A204.1 (cell line): ENCODE measurements around the gene NDEL1.

Source experiments
- FAIRE-seq: peaks from 2 replicates; lab custom pipeline; 2012; peaks lifted over from hg19 to GRCh38; lab: Jason Lieb, UNC

The NDEL1 gene

DNA sequence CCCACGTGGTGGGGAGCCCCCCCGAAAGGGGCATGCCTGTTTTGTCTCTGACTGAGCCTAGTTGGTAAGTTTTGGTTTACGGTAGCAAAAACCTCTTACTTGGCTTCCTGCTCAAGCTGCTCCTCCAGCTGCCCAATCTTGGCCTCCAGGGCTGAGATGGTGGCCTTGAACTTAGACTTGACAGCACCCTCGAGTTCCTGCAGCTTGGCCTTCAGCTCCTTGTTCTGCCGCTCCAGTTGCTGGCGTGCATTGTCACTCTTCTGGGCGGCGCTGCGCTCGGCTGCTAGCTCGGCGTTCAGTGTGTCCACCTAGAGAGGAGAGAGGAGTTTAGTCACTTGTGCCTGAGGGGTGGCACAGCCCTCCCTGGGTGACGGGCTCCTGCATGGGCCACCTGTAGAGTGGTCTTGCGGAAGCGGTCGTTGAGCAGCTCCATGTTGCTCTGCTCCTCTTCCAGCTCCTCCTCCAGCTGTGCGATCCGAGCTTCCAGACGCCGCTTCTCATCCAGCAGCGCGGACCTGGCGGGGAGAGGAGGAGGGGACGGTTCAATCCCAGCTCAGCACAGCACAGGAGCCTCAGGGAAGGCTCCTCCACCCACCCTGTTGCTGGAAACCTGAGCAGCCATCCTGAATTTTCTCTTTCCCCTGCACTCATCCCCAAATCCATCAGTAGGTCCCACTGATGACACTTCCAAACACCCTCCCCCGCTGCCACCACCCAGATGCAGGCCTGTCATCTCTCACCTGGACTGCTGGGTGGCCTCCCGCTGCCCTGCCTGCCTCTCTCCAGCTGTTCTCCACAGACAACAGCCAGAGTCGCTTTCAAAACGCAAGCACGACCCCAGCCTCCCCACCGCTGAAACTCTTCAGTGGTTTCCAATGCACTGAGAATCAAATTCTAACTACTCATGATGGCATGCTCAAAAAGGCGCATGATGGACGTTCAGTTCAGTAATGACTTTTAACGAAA, 44.6 kb downstream of the NDEL1 start:
- FAIRE-seq: no peak

DNA sequence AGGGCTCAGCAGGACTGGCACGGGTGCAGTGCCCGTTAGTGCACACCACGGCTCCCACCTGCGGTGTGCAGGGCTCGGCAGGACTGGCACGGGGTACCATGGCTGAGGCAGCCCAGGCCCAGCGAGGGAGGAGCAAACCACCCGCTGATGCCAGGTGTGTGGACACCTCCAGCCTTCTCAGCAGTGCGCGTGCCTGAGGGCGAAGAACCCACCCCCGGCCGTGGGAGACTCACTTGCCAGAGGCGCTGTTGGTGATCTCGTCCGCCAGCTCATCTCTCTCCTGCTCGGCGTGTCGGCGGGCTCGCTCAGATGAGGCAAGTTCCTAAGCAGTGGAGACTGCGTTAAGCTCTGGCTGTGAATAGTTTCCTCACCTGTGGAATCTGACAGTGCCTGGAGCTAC, 45.4 kb downstream of the NDEL1 start:
- FAIRE-seq: no peak

DNA sequence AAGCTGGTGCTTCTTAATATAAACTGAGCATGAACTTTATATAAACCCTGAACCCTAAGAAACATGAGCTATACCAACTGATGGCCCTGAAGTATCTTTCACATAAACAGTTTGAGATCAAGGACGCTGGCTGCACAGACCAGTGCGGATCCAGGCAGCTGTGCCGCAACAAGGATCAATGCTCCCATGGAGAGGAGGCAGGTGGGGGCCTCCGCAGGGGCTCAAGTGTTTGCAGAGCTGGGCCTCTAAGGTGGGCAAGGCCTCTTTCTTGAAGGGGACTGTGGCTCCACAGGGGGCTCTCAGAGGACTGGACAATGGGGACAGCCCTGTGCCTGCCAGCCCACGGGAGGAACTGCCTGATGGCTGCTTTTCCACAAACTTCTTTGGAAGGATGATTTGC, 46.0 kb downstream of the NDEL1 start:
- no peak for FAIRE-seq

- FAIRE-seq: no peak
These were observed 46.9 kb downstream of the NDEL1 start for GRCh38 chr17:8482546-8482945.

- no peak for FAIRE-seq
These were observed 48.8 kb downstream of the NDEL1 start for GRCh38 chr17:8484465-8484864.

DNA sequence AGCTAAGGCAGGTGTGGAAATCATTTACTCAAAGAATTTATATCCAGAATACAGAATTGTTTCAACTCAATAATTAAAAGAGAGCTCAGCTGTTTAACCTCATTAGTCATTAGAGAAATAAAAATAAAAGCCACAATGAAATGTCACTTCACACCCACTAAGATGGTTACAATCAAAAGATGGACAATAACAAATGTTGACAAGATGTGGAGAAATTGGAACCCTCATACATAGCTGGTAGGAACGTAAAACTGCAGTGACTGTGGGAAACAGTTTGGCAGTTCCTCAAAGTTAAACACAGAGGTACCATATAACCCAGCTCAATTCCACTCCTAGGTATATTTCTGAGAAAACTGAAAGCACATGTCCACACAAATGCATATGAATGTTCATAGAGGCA, 49.8 kb downstream of the NDEL1 start:
- no peak for FAIRE-seq

DNA sequence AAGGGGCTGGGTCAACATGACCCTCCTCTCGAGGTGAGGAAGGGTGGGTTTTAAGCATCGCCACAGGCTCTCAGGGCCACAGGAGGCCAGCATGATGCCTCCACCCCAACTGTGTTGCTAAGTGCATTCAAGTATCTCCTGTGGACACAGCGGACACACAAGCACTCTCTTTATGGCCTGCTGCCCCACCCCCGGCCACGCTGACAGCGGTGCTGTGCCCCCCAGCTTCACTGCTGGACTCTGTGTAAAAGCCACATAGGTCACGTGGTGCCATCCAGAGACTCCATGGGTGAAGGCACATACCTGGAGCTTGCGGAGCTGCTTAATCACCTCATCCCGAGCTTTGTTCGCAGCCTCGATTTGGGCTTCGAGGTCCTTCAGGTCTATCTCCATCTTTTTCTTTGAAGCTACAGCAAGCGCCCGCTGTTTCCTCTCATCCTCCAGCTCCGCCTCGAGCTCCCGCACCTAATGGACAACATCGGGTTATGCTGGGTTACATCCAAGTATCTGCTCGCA, 51.5 kb downstream of the NDEL1 start:
- FAIRE-seq: no peak

DNA sequence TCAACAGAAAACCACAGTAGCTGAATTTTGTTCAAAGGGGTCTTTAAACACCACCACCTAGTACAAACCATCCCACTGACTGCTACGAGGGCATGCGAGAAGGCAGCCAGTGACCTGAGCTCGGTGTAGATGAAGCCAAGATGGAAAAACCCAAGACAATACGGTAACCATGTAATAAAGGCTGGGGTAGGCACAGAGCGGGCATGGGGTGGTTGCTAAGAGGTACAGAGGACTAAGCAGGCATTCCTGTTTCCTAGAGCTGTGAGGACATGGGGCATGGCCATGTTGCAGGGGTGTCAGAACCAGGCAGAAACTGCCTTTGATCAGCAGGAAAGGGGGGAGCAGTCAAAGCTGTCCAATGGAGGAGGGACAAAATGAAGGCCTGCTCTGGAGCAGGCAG, 52.1 kb downstream of the NDEL1 start:
- FAIRE-seq: no peak

DNA sequence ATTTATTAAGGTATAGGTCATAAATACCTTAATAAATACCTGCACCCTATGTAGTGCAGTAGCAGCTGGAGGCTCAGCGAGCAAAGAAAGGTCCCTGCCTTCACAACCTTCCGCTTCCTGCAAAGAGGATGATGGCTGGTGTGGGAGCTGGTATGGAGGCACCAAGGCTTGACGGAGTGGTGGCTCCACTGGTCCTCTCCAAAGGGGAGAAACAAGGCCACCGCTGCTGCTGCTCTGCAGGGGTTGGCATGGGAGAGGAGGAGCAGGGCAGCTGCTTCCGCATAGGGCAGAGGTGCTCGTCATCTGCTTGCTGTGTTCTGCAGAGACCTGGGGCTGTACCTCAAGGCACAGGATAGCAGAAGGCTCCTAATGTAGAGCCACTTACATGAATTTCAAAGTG, 52.8 kb downstream of the NDEL1 start:
- no peak for FAIRE-seq

GRCh38 chr17:8488901-8489300, 53.2 kb downstream of the NDEL1 start:
- FAIRE-seq: no peak

- FAIRE-seq: no peak
These were observed 54.2 kb downstream of the NDEL1 start for GRCh38 chr17:8489841-8490240.

- FAIRE-seq: no peak
These were observed 54.8 kb downstream of the NDEL1 start for GRCh38 chr17:8490256-8491023.

- no peak for FAIRE-seq
These were observed 56.4 kb downstream of the NDEL1 start for GRCh38 chr17:8492121-8492520.

DNA sequence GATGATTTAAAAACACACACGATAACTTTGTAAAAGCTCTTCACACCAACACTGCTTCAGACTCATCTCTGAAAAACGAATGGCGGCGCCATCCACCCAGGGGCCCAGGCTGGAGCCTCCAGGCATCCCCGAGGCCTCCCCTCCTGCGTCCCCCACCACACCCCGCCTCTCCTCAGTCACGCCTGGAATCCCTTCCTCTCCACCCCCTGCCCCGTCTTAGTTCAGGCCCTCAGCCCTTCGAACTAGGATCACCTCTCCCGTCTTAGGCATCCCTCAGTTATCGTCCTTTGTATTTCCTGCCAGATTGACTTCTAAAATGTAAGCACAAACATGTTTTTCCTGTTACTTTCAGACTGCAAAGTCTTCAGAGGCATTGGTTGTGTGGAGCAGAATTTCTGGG, 58.3 kb downstream of the NDEL1 start:
- FAIRE-seq: no peak

DNA sequence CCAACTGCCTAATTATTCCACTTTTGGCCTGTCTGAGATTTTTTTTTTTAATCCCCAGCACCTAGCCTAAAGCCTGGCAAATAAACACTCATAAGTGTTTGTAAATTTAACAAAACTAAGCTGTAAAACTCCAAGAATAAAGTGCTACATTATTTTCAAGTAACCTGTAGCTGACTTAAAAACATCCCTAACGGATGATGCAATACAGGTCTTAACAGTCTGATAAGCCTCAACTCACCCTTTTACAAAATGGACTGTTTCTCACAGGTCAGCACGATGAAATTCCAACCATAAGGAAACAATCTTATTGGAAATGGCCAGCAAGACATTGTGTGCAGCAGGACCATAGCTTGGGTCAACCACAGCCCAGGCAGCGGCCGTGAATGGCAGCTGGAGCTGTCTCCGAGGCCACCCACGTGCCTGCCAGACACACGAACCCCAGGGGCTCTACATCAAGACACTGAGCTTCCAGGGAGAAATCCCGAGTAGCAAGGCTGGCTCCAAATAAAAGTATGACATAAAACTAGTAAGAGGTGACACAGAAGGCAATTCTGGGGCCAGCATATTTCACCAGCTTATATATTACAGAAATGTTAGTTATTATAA, 58.9 kb downstream of the NDEL1 start:
- FAIRE-seq: no peak

GRCh38 chr17:8496081-8496480, 60.4 kb downstream of the NDEL1 start:
- no peak for FAIRE-seq

DNA sequence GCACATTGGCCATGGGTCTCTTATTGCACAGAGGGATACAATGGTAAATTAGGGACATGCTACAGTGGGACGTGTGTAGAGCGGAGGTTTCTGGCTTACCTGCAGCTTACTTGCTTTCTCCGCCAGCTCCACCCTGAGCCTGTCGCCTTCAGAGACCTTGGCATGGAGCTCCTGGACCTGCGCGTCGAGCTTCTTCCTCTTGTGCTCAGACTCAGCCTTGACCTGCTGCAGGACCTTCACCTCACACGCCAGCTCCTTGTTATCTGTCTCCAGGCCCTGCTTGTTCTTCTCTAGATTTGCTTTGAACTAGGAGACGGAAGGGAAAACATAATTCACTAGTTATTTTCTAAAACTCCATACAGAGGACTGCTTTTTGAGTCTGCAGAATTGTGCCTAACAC, 63.5 kb downstream of the NDEL1 start:
- no peak for FAIRE-seq

DNA sequence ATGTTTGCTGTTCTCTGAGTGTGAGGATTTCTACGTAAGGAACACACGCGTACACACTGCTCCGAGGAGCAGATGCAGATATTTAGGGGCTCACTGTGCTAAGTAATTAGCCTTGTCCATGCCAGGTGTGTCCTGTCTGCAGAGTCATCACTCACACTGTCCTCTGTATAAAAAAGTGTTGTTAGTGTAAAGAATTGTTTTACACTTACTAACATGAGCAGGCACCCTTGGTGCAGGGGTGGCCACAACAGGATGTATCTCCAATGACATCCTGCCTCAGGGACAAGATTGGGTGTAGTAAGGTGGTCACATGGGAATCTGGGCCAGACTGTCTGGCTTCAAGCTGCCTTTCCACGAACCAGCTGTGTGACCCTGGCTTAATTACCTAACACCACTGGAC, 63.9 kb downstream of the NDEL1 start:
- FAIRE-seq: no peak

GRCh38 chr17:8500609-8501008, 64.9 kb downstream of the NDEL1 start:
- FAIRE-seq: no peak

DNA sequence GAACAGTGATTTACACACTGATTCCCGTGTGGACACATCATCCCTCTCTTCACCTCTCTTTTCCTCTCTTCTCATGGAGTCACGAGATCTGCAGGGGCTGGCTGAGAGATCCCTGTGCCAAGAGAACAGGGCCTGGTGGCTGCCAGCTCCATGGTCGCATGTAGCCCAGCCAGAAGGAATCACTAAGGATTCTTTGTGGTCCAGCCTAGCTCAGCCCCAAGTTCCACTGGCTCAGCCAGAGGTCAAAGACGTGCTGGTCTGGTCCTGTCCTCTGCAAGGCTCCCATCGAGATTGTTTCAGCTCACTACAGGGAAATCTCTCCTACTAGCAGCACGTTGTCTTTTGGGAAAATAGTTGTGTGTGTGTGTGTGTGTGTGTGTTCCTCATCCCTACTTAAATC, 66.4 kb downstream of the NDEL1 start:
- FAIRE-seq: no peak

DNA sequence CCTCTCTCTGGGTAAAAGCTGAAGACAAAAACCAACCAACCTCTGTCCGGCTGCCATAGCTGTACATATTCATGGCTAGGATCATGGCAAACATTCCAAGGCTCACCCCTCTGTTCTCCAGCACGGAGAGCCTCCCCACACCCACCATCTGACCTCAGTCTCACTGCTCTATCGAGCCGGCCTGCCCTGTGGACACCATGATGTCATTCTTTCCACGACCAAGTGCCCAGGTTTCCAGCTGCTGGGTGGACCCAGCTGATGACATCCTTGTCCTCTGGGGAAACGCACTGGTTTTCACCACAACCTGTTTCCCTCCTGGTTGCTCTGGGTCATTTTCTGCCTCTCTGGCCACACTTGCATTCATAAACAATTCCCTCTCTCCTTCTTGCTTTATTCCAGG, 67.7 kb downstream of the NDEL1 start:
- no peak for FAIRE-seq

DNA sequence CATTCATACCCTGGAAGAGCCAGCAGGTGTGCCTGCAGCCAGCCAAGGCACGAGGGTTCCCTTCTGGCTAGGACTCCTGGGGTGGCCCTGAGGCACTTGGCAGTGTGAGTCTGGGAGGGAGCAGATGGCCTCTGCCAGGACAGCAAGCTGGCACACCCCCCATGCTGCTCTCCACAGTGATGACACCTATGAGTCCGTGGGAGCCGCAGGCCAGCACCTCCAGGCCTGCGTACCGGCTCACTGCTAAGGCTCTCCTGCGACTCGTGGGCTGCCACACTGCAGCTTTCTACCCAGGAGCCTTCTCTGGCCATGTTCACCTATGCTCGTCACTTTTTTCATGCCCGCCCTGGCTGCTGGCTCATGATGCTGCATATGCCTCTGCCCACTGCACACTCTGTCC, 68.1 kb downstream of the NDEL1 start:
- no peak for FAIRE-seq
